Activated effector memory CD4-positive, alpha-beta T cell treated with Interleukin-2 at 50 U/mL for 16 hours (primary cell): ENCODE measurements around the gene CDS2.

Experiments used
- DNase-seq: peaks from one replicate; pipeline ENCODE4 v3.0.0-alpha.2; 2020

CDS2 gene

GRCh38 chr20:5154543-5154925, 27.7 kb downstream of the CDS2 start:
- no peak for DNase-seq

- no peak for DNase-seq
These were observed 28.6 kb downstream of the CDS2 start for GRCh38 chr20:5155404-5155803.

GRCh38 chr20:5156675-5157448, 30.1 kb downstream of the CDS2 start:
- DNase-seq: no peak

GRCh38 chr20:5159928-5160327, 33.1 kb downstream of the CDS2 start:
- DNase-seq: no peak

GRCh38 chr20:5160882-5161281, 34.1 kb downstream of the CDS2 start:
- DNase-seq: no peak

- no peak for DNase-seq
These were observed 34.8 kb downstream of the CDS2 start for GRCh38 chr20:5161536-5162164.

GRCh38 chr20:5164645-5165625, 38.1 kb downstream of the CDS2 start:
- DNase-seq: no peak

GRCh38 chr20:5168651-5169396, 42.0 kb downstream of the CDS2 start:
- no peak for DNase-seq

GRCh38 chr20:5170341-5170740, 43.5 kb downstream of the CDS2 start:
- DNase-seq: no peak

GRCh38 chr20:5171064-5171789, 44.4 kb downstream of the CDS2 start:
- DNase-seq: no peak

- no peak for DNase-seq
These were observed 45.0 kb downstream of the CDS2 start for GRCh38 chr20:5171790-5172164.

GRCh38 chr20:5172167-5172601, 45.4 kb downstream of the CDS2 start:
- no peak for DNase-seq

- DNase-seq: no peak
These were observed 46.2 kb downstream of the CDS2 start for GRCh38 chr20:5172903-5173463.

- no peak for DNase-seq
These were observed 46.9 kb downstream of the CDS2 start for GRCh38 chr20:5173751-5174150.

GRCh38 chr20:5177071-5177470, 50.3 kb downstream of the CDS2 start:
- no peak for DNase-seq

- no peak for DNase-seq
These were observed 51.2 kb downstream of the CDS2 start for GRCh38 chr20:5178046-5178445.

GRCh38 chr20:5180421-5180820, 53.6 kb downstream of the CDS2 start:
- no peak for DNase-seq

GRCh38 chr20:5180933-5181332, 54.1 kb downstream of the CDS2 start:
- DNase-seq: no peak

GRCh38 chr20:5181492-5181891, 54.7 kb downstream of the CDS2 start:
- DNase-seq: no peak

GRCh38 chr20:5181958-5182357, 55.1 kb downstream of the CDS2 start:
- DNase-seq: no peak

GRCh38 chr20:5182615-5183254, 55.9 kb downstream of the CDS2 start:
- no peak for DNase-seq
